A549 (cell line): Measurements from ENCODE around the gene TTC34.
"Not testable (repeated sequence)": the region's sequence is repeated elsewhere in the genome, so short reads cannot be mapped to it uniquely, and the experiment has no call there.

Experiments
- BCL3 ChIP-seq: fragments of >200 bp; sonication (Bioruptor Twin); formaldehyde crosslinking; IDR thresholded peaks from 3 replicates; pipeline ENCODE4 v1.6.1; 2016
- CBX2 ChIP-seq: fragments of 200-600 bp; sonication (generic); IDR thresholded peaks from 2 replicates; pipeline ENCODE4 v1.6.1; 2016; ENCODE audit warnings: low read depth, mild to moderate bottlenecking, borderline replicate concordance
- ESRRA ChIP-seq: fragments of 150-350 bp; IDR thresholded peaks from 2 replicates; pipeline ENCODE4 v1.6.1; 2014; ENCODE audit warnings: mild to moderate bottlenecking, low read length, borderline replicate concordance
- HMGXB4 ChIP-seq: fragments of 250-450 bp; sonication (Bioruptor Pico); IDR thresholded peaks from 2 replicates; pipeline ENCODE4 v1.5.0; 2021; ENCODE audit warnings: mild to moderate bottlenecking, moderate library complexity, borderline replicate concordance
- HOXA7 ChIP-seq: fragments of 250-450 bp; sonication (Bioruptor Pico); IDR thresholded peaks from 2 replicates; pipeline ENCODE4 v1.5.0; 2020; ENCODE audit warnings: mild to moderate bottlenecking, moderate library complexity
- JUN ChIP-seq, 2 experiments: fragments of >200 bp; sonication (Bioruptor Twin); formaldehyde crosslinking; IDR thresholded peaks; 2 replicates in 1 of 2; 3 replicates in 1 of 2; pipeline ENCODE4 v1.6.1; 2016 to 2017
- MAFK ChIP-seq: fragments of 450-650 bp; IDR thresholded peaks from 2 replicates; pipeline ENCODE4 v1.6.1; 2014; ENCODE audit not compliant: partially characterized antibody
- MYC ChIP-seq: IDR thresholded peaks from 2 replicates; pipeline ENCODE4 v1.6.1; 2012; ENCODE audit warnings: mild to moderate bottlenecking, inconsistent platforms, low read length, improper control_type of control experiment, borderline replicate concordance
- POLR2A ChIP-seq: IDR thresholded peaks from 2 replicates; pipeline ENCODE4 v1.6.1; 2012; ENCODE audit warnings: mild to moderate bottlenecking, low read length
- POLR2AphosphoS2 ChIP-seq: conservative IDR thresholded peaks from 2 replicates; pipeline ENCODE4 v1.6.1; 2012; ENCODE audit warnings: low read length, improper control_type of control experiment, inconsistent platforms
- RAD21 ChIP-seq, 2 experiments: fragments of >200 bp in 1 of 2; sonication (Bioruptor Twin) in 1 of 2; formaldehyde crosslinking in 1 of 2; IDR thresholded peaks in 1 of 2; conservative IDR thresholded peaks in 1 of 2; 2 replicates in 1 of 2; 3 replicates in 1 of 2; pipeline ENCODE4 v1.6.1; 2012 to 2018; ENCODE audit warnings: inconsistent platforms in 1 of 2
- TP53 ChIP-seq: fragments of 250-450 bp; sonication (Bioruptor Pico); IDR thresholded peaks from 2 replicates; pipeline ENCODE4 v1.5.0; 2021; ENCODE audit warnings: mild to moderate bottlenecking, moderate library complexity
- TF ChIP-seq, protein P1 (sequence below): fragments of >200 bp; sonication (Bioruptor Twin); formaldehyde crosslinking; IDR thresholded peaks from 3 replicates; pipeline ENCODE4 v1.5.1; 2016
- TF ChIP-seq, protein P2 (sequence below): IDR thresholded peaks from 2 replicates; pipeline ENCODE4 v1.6.1; 2012

DNA sequence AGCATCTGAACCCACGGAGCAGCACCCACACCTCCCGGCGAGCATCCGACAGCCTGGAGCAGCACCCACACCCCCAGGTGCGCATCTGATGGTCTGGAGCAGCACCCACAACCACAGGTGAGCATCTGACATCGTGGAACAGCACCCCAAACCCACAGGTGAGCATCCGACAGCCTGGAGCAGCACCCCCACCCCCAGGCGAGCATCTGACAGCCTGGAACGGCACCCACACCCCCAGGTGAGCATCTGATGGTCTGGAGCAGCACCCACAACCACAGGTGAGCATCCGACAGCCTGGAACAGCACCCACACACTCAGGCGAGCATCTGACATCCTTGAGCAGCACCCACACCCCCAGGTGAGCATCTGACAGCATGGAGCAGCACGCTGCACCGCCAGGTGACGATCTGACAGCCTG lies 114.3 kb downstream of the TTC34 start:
- TF ChIP-seq, protein P1, sequence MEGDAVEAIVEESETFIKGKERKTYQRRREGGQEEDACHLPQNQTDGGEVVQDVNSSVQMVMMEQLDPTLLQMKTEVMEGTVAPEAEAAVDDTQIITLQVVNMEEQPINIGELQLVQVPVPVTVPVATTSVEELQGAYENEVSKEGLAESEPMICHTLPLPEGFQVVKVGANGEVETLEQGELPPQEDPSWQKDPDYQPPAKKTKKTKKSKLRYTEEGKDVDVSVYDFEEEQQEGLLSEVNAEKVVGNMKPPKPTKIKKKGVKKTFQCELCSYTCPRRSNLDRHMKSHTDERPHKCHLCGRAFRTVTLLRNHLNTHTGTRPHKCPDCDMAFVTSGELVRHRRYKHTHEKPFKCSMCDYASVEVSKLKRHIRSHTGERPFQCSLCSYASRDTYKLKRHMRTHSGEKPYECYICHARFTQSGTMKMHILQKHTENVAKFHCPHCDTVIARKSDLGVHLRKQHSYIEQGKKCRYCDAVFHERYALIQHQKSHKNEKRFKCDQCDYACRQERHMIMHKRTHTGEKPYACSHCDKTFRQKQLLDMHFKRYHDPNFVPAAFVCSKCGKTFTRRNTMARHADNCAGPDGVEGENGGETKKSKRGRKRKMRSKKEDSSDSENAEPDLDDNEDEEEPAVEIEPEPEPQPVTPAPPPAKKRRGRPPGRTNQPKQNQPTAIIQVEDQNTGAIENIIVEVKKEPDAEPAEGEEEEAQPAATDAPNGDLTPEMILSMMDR: not testable (repeated sequence)
- TF ChIP-seq, protein P2, sequence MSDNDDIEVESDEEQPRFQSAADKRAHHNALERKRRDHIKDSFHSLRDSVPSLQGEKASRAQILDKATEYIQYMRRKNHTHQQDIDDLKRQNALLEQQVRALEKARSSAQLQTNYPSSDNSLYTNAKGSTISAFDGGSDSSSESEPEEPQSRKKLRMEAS: not testable (repeated sequence)
- TF ChIP-seq ESRRA; RAD21 (conservative IDR thresholded peaks at IDR 0.05 in 1 of 2, IDR thresholded peaks at IDR 0.05 in 1 of 2); POLR2A; CBX2; TP53 (CRISPR knock-in tag); JUN (IDR thresholded peaks at IDR 0.05); HOXA7 (CRISPR knock-in tag); BCL3; MYC; POLR2AphosphoS2; MAFK; HMGXB4 (CRISPR knock-in tag): not testable (repeated sequence)
